Suprapubic skin (tissue), 4 donors: Measurements from ENCODE around the gene PDZK1.

ENCODE experiments used
- EP300 ChIP-seq: sonication (generic); formaldehyde crosslinking; IDR thresholded peaks from one replicate; pipeline ENCODE4 v1.6.1; 2017; ENCODE audit warnings: antibody characterized with exemption
- POLR2AphosphoS5 ChIP-seq, 3 donors: sonication (generic); formaldehyde crosslinking; IDR thresholded peaks; one replicate each; pipeline ENCODE4 v1.6.1; 2017; ENCODE audit warnings: antibody characterized with exemption in 3 of 3
- TF ChIP-seq, protein P1 (sequence below), 2 donors: fragments of 200-600 bp in 1 of 2; fragments of 450-650 bp in 1 of 2; sonication (generic) in 1 of 2; IDR thresholded peaks; one replicate each; pipeline ENCODE4 v1.5.1; 2016 to 2019; ENCODE audit warnings: antibody characterized with exemption in 2 of 2, mild to moderate bottlenecking in 1 of 2, moderate library complexity in 1 of 2

DNA sequence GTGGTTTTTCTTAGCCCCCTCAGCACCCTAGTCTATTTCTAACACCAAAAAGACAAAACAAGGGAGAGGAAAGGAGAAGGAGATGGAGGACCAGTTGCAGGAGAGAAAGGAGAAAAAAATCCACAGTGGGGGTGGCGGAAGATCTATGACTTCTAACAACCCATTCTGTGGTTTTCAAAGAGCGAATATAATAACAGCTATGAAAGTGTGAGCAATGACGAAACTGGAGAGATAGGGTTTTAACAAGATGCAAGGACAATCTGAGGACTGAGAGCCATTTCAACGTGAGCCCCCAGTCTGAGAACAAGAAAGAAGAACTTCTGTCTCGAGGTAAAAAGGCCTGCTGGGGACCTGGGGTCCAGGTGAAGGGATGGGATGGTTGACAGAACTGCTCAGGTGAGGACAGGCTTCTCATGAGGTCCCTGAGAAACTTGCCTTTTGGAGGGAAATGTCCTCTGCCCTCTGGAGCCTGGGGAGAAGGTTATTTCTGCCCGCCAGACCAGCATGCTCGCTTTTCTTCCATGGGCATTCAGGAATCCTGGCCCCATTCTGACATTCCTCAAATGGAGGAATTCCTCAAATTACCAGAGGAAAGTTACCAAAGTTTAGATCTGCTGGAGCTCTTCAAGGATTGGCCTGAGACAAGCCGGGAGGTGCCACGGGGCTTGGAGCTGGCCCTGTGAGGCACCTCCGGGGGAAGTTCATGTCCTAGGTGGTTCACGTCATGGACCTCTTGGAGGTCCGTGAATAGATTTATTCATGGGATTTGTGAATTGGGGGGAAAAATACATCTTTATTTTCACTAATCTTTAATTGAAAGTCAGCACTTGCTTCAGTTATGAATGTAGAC lies 12.3 kb upstream of the PDZK1 start, which contains the start of gene CD160:
- no peak for TF ChIP-seq POLR2AphosphoS5 (IDR thresholded peaks at IDR 0.05)
- TF ChIP-seq, protein P1, sequence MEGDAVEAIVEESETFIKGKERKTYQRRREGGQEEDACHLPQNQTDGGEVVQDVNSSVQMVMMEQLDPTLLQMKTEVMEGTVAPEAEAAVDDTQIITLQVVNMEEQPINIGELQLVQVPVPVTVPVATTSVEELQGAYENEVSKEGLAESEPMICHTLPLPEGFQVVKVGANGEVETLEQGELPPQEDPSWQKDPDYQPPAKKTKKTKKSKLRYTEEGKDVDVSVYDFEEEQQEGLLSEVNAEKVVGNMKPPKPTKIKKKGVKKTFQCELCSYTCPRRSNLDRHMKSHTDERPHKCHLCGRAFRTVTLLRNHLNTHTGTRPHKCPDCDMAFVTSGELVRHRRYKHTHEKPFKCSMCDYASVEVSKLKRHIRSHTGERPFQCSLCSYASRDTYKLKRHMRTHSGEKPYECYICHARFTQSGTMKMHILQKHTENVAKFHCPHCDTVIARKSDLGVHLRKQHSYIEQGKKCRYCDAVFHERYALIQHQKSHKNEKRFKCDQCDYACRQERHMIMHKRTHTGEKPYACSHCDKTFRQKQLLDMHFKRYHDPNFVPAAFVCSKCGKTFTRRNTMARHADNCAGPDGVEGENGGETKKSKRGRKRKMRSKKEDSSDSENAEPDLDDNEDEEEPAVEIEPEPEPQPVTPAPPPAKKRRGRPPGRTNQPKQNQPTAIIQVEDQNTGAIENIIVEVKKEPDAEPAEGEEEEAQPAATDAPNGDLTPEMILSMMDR (IDR thresholded peaks at IDR 0.05) = no peak
- no peak for TF ChIP-seq EP300
